Skeletal muscle cell (primary cell): ENCODE data around the gene RETREG1.

Source experiments
- DNase-seq: peaks from one replicate; pipeline ENCODE4 v3.0.0-alpha.2; 2010; ENCODE audit warnings: low read depth
- H3K4me3 ChIP-seq: 2 replicates; pipeline ENCODE4 v1.5.1; 2011; ENCODE audit warnings: low read depth, mild to moderate bottlenecking, control low read depth, low read length, moderate library complexity

RETREG1 gene

DNA sequence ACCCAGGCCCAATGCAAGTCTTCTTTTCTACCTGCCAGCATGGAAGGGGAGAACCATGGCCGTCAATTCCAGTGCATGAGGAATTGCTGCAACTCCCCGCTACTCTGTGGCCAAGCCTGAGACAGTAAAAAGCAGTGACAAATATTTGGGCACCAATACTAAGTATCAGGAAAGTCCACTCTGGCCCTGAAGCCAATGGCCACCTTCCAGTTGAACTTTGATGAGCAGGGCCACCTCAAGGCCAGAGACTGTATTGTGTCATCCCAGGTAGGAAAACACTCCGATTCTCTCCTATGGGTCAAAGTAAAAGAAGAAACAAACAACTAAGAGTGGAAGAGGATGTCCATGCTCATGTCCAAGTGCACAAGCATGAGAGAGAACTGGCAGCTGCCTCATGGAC lies 27.1 kb downstream of the RETREG1 start:
- no peak for DNase-seq

GRCh38 chr5:16588434-16589214 lies 28.2 kb downstream of the RETREG1 start:
- DNase-seq, result no peak
- no peak overlapping the region for H3K4me3 ChIP-seq

More for the DNA sequence above, 27.1 kb downstream of the RETREG1 start:
- no peak overlapping the region for H3K4me3 ChIP-seq

GRCh38 chr5:16586556-16586955 lies 30.2 kb downstream of the RETREG1 start:
- DNase-seq, result no peak
- no peak overlapping the region for H3K4me3 ChIP-seq

DNA sequence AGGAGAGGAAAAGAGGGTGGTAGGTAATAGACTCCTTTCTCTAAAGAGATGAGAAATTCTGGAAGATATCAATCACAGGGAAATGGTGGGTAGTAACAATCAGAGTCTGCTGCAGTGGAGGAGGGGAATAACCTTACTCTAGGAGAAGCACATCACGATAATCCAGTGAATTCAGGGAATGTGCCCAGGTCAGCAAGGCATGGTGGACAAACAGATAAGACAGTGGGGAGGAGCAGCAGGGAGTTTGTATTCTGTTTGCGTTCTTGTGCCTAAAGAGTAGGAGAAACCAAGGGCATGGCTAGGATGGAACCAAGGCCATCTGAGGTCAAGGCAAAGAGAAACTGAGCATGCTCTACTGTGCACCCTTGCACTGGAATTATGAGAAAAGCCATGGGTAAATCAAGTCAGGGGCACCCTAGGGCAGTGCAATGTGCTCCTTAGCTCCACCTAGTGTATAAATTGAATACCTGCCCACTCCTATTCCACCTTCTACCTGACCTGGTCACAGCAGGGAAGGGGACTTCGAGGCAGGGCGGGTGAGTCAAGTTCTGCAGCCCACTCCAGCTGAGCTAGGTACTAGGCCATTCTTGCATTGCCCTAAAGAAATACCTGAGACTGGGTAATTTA lies 31.6 kb downstream of the RETREG1 start:
- no peak overlapping the region for H3K4me3 ChIP-seq
- DNase-seq, result no peak

DNA sequence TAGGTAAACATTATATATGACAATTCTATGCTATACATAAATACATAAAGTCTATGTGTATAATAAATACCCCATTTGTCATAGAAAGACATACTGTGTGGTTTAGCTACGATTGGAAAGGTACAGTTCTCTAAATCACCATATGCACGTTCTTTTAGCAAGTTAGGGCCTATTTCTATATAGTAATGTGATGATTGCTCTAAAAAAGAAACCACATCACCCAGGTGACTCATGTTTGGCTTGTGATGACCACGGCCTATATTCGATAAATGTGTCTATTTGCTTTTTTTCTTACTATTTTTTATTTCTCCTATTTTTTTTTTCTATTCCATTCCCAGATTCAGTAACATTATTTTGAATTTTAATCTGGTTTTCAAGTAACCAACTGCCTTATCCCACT lies 34.7 kb downstream of the RETREG1 start:
- no peak overlapping the region for H3K4me3 ChIP-seq
- no peak for DNase-seq

DNA sequence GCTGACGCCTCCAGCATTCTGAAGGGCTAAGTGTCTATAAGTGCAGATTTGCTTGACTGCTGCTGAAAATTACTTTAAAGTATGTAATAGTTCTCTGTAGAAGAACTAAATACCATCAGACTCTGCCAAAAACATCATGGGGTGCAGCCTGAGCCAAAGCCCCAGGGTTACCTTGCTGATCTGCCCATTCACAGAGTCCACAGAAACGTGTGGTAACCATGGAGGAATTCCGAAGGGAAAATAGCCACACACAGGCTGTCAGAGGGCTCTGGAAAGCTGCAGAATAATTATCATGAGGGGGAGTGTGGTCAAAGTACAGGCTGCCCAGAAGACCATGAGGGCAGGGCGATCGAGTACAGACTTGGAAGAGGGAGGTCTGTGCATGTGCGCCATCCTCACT lies 36.4 kb downstream of the RETREG1 start:
- no peak overlapping the region for H3K4me3 ChIP-seq
- DNase-seq, result no peak

DNA sequence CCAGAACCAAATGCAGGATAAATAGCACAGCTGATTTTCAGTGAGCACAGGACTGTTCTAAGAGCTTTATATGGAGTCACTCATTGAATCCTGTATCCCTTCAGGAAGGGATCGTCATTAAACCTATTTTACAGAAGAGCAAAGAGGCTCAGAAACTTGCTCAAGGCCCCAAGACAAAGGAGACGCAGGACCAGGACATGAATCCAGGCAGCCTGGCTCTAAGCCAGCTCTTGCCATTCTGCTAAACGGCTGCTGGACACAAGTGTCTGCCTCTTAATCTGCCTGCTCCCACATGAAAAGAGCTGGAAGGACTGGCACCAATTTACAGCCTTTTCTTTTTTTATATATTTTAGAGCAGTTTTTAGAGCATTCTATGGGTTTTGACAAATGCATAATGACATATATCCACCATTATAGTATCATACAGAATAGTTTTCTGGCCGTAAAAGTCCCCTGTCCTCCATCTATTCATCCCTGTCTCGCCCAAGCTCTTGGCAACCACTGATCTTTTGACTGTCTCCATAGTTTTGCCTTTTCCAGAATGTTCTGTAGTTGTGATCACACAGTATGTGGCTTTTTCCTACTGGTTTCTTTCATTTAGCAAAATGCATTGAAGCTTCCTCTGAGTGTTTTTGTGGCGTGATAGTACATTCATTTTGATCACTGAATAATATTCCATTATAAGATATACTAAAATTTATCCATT lies 37.5 kb downstream of the RETREG1 start:
- H3K4me3 ChIP-seq, result no peak overlapping the region
- no peak for DNase-seq

GRCh38 chr5:16578474-16578883 lies 38.3 kb downstream of the RETREG1 start:
- no peak overlapping the region for H3K4me3 ChIP-seq
- DNase-seq, result no peak

GRCh38 chr5:16577677-16578076 lies 39.1 kb downstream of the RETREG1 start:
- DNase-seq, result no peak
- no peak overlapping the region for H3K4me3 ChIP-seq

GRCh38 chr5:16574789-16575721 lies 41.7 kb downstream of the RETREG1 start:
- H3K4me3 ChIP-seq, result no peak overlapping the region
- DNase-seq, result peak; percentile 57

DNA sequence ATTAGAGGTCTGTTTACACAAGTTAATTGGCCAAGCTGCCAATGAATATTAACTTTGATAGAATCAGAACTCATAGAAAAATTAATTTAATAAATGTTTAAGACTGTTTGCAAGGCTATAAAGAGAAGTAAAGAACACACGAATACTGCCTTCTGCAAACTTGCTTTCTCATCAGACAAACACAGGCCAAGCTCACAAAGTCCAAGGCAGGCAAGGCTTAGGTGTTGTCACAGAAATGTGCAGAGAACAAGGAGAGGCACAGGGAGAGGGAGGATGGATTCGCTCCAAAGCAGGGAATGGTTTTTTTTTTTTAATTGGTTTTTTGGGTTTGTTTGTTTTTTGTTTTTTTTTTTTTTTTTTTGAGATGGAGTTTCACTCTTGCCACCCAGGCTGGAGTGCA lies 43.4 kb downstream of the RETREG1 start:
- DNase-seq, result no peak
- no peak overlapping the region for H3K4me3 ChIP-seq

- no peak for DNase-seq
- no peak overlapping the region for H3K4me3 ChIP-seq
Measured at GRCh38 chr5:16572289-16573015, 44.3 kb downstream of the RETREG1 start.

DNA sequence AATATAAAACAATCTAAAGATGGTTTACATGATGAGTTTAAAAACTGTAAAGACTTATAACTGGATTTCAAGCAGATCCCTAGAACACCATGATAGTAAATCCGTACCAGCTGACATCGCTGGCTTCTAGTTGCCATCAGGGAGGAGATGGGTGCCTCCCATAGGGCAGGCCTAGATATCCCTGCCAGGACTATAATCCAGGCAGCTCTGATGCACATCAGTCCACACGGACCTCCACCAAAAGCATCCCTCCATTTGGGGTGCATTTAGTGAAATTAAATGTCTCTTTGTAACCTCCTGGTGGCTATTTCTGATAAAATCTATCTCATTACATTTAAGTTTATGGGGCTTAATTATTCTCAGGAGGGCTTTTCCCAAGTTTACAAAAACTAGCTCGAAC lies 45.8 kb downstream of the RETREG1 start:
- H3K4me3 ChIP-seq, result no peak overlapping the region
- no peak for DNase-seq

- peak; percentile 21 for DNase-seq
- H3K4me3 ChIP-seq, result no peak overlapping the region
Measured at GRCh38 chr5:16570121-16570815, 46.5 kb downstream of the RETREG1 start.

GRCh38 chr5:16568875-16569580 lies 47.8 kb downstream of the RETREG1 start:
- H3K4me3 ChIP-seq, result no peak overlapping the region
- no peak for DNase-seq

DNA sequence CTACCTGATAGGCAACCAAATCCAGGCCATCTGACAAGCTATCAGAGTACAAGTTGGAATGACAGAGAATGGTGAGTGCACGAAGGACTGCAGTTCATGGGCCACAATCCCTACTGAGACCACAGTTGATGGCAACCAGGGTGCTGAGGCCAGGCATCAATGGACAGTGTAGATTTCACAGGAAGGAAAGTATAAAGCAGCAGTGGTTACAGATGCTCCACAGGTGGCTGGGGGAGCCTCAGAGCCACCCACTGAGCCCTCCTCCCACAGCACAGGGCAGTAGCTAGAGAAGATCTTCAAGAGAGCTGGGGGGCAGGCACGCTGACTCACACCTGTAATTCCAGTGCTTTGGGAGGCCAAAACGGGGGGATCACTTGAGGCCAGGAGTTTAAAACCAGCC lies 49.4 kb downstream of the RETREG1 start:
- H3K4me3 ChIP-seq, result no peak overlapping the region
- DNase-seq, result no peak

GRCh38 chr5:16565118-16565517 lies 51.7 kb downstream of the RETREG1 start:
- no peak for DNase-seq
- H3K4me3 ChIP-seq, result no peak overlapping the region
